Neural progenitor cell (in vitro differentiated cells): ENCODE results near the gene MEIOSIN. TPM values are rescaled to one million over a fixed set of nuclear protein-coding genes. Genes with fewer than 3 reads are reported as not detected.
A peak's percentile ranks its signal among the peaks of the same experiment; 100 is the strongest.

Experiments used
- DNase-seq: peaks from one replicate; pipeline ENCODE4 v3.0.0-alpha.2; 2016; ENCODE audit warnings: low spot score
- H2AFZ ChIP-seq: fragments of 200-600 bp; sonication (generic); replicated peaks from 2 replicates; pipeline ENCODE4 v1.6.1; 2016; ENCODE audit warnings: antibody characterized with exemption
- H3F3A ChIP-seq: fragments of 200-600 bp; sonication (generic); 2 replicates; pipeline ENCODE4 v1.6.1; 2016; ENCODE audit warnings: antibody characterized with exemption, low read depth
- H3K27ac ChIP-seq: fragments of 200-600 bp; sonication (generic); 2 replicates; pipeline ENCODE4 v1.5.1; 2016; ENCODE audit warnings: mild to moderate bottlenecking
- H3K27me3 ChIP-seq: fragments of 200-600 bp; sonication (generic); 2 replicates; pipeline ENCODE4 v1.6.1; 2016; ENCODE audit warnings: mild to moderate bottlenecking, moderate library complexity
- H3K36me3 ChIP-seq: fragments of 200-600 bp; sonication (generic); 2 replicates; pipeline ENCODE4 v1.5.1; 2016
- H3K4me1 ChIP-seq: fragments of 200-600 bp; sonication (generic); 2 replicates; pipeline ENCODE4 v1.6.1; 2016; ENCODE audit warnings: mixed run types
- H3K4me2 ChIP-seq: fragments of 200-600 bp; sonication (generic); 2 replicates; pipeline ENCODE4 v1.6.1; 2016
- H3K4me3 ChIP-seq: fragments of 200-600 bp; sonication (generic); 2 replicates; pipeline ENCODE4 v1.5.1; 2016
- H3K79me2 ChIP-seq: fragments of 200-600 bp; sonication (generic); 2 replicates; pipeline ENCODE4 v1.6.1; 2016; ENCODE audit warnings: low read depth
- H3K9ac ChIP-seq: fragments of 200-600 bp; sonication (generic); 2 replicates; pipeline ENCODE4 v1.6.1; 2016
- H3K9me3 ChIP-seq: fragments of 200-600 bp; sonication (generic); 2 replicates; pipeline ENCODE4 v1.5.1; 2016; ENCODE audit warnings: low read depth
- H4K20me1 ChIP-seq: fragments of 200-600 bp; sonication (generic); 2 replicates; pipeline ENCODE4 v1.6.1; 2016; ENCODE audit warnings: low read depth
- H3K27ac Mint-ChIP-seq: 3 replicates; pipeline ENCODE4 v1.8.0; 2021; ENCODE audit warnings: mixed read lengths
- H3K27me3 Mint-ChIP-seq: 2 replicates; pipeline ENCODE4 v1.8.0; 2022; ENCODE audit warnings: low read depth, mild to moderate bottlenecking, inconsistent platforms, moderate library complexity, mixed read lengths; ENCODE audit not compliant: insufficient read depth
- H3K36me3 Mint-ChIP-seq: 3 replicates; pipeline ENCODE4 v1.8.0; 2021; ENCODE audit warnings: mixed read lengths
- H3K4me1 Mint-ChIP-seq: 3 replicates; pipeline ENCODE4 v1.8.0; 2021; ENCODE audit warnings: mixed read lengths
- H3K4me3 Mint-ChIP-seq: 3 replicates; pipeline ENCODE4 v1.8.0; 2021; ENCODE audit warnings: mild to moderate bottlenecking, moderate library complexity, mixed read lengths
- H3K9me3 Mint-ChIP-seq: 3 replicates; pipeline ENCODE4 v1.8.0; 2020; ENCODE audit warnings: mixed read lengths
- EZH2 ChIP-seq: fragments of 200-600 bp; sonication (generic); IDR thresholded peaks from 2 replicates; pipeline ENCODE4 v1.6.1; 2017; ENCODE audit warnings: antibody characterized with exemption, mild to moderate bottlenecking, moderate library complexity
- EZH2phosphoT487 ChIP-seq: fragments of 200-600 bp; sonication (generic); IDR thresholded peaks from 2 replicates; pipeline ENCODE4 v1.6.1; 2017; ENCODE audit warnings: antibody characterized with exemption
- total RNA-seq: library from RNA; depleted of rRNA; stranded (reverse); fragments of >200 nt; gene quantifications from 2 replicates; pipeline ENCODE4 v1.2.3, GENCODE V29; 2015; ENCODE audit warnings: low replicate concordance
- TF ChIP-seq, protein P1 (sequence below): fragments of 200-600 bp; sonication (generic); IDR thresholded peaks from 2 replicates; pipeline ENCODE4 v1.5.1; 2017; ENCODE audit warnings: antibody characterized with exemption, mild to moderate bottlenecking

MEIOSIN gene
- total RNA-seq, 1 donor from 2014 or later = not detected

DNA sequence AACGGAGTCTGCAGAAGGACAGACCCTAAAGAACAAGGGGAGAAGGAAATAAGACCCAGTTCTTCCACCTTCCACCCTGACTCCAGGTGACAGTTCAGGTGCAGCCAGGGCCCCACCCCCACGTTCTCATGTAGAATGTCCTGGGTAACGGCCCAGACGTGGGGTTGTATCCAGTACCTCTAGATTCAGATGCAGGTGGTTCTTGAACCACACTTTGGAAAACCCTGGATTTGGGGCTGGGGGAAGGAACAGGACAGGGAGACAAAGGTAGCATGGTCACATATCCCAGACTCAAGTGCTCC is 46.9 kb downstream of the MEIOSIN start:
- Histone ChIP-seq H3K27me3 (peaks cover 5% of the 10 kb centered on the region), H3K9ac (no peak overlapping the region), H3K79me2 (no peaks in the 10 kb centered on the region), H4K20me1 (peaks cover 81% of the 10 kb centered on the region), H2AFZ (no peak overlapping the region), H3F3A (peaks cover 23% of the 10 kb centered on the region), H3K4me2 (peak overlapping the region; percentile 84), H3K4me1 (peaks cover 24% of the 10 kb centered on the region), H3K4me3 (peak overlapping the region; percentile 47), H3K36me3 (no peaks in the 10 kb centered on the region), H3K27ac (no peak overlapping the region), H3K9me3 (no peaks in the 10 kb centered on the region)
- no peak overlapping the region for H3K4me3 Mint-ChIP-seq
- peaks cover 15% of the 10 kb centered on the region for H3K27me3 Mint-ChIP-seq
- H3K4me1 Mint-ChIP-seq = peaks cover 29% of the 10 kb centered on the region
- peaks cover 16% of the 10 kb centered on the region for H3K36me3 Mint-ChIP-seq
- TF ChIP-seq EZH2 (no peak), EZH2phosphoT487 (no peak)
- TF ChIP-seq, protein P1, sequence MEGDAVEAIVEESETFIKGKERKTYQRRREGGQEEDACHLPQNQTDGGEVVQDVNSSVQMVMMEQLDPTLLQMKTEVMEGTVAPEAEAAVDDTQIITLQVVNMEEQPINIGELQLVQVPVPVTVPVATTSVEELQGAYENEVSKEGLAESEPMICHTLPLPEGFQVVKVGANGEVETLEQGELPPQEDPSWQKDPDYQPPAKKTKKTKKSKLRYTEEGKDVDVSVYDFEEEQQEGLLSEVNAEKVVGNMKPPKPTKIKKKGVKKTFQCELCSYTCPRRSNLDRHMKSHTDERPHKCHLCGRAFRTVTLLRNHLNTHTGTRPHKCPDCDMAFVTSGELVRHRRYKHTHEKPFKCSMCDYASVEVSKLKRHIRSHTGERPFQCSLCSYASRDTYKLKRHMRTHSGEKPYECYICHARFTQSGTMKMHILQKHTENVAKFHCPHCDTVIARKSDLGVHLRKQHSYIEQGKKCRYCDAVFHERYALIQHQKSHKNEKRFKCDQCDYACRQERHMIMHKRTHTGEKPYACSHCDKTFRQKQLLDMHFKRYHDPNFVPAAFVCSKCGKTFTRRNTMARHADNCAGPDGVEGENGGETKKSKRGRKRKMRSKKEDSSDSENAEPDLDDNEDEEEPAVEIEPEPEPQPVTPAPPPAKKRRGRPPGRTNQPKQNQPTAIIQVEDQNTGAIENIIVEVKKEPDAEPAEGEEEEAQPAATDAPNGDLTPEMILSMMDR = no peak
- no peaks in the 10 kb centered on the region for H3K9me3 Mint-ChIP-seq
- no peak overlapping the region for H3K27ac Mint-ChIP-seq
- DNase-seq = no peak

DNA sequence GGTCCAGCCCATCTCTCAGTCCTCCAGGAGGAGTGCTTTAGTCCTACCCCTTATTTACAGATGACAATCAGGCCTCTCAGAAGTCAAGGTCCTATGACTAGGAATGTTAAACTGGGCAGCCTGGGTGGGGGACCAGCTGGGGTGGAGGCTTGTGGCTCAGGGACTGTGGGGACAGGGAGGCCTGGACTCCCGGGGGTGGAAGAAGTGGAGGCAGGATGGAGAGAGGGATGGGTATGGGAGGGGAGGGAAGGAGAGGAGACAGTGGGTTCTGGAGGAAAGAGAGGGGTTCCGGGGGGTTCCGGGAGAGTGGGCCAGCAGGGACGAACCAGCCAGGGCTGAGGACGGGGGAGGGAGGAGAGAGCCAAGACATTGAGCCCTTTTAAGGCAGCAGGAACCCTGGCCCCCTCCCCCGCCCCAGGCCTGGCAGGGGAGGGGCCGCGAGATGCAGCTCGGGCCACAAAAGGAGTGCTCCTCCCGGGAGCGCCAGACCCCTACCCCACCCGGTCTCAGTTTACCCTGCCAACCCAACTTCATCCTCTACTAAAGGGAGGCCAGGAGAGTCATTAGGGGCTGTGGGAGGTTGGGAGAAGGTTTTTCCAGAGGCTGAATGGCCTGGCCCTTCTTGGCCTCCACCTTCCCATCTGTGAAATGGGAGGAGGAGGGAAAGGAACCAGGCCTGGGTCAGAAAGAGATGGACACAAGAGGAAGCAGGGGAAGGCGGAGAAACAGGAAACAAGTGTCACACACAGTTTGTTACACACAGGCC is 47.4 kb downstream of the MEIOSIN start:
- Histone ChIP-seq H3K9ac (no peak overlapping the region), H3K27me3 (peaks cover 5% of the 10 kb centered on the region), H3K27ac (no peak overlapping the region), H3K36me3 (no peaks in the 10 kb centered on the region), H3K4me3 (no peak overlapping the region), H3F3A (peaks cover 23% of the 10 kb centered on the region), H3K4me2 (no peak overlapping the region), H3K79me2 (no peaks in the 10 kb centered on the region), H2AFZ (no peak overlapping the region), H3K4me1 (peaks cover 24% of the 10 kb centered on the region), H4K20me1 (peaks cover 86% of the 10 kb centered on the region), H3K9me3 (no peaks in the 10 kb centered on the region)
- Mint-ChIP-seq H3K27ac (peak overlapping the region; percentile 51), H3K36me3 (peaks cover 16% of the 10 kb centered on the region), H3K9me3 (no peaks in the 10 kb centered on the region), H3K4me1 (peaks cover 29% of the 10 kb centered on the region), H3K27me3 (peaks cover 15% of the 10 kb centered on the region), H3K4me3 (peak overlapping the region; percentile 37)
- TF ChIP-seq EZH2 = no peak
- no peak for DNase-seq

DNA sequence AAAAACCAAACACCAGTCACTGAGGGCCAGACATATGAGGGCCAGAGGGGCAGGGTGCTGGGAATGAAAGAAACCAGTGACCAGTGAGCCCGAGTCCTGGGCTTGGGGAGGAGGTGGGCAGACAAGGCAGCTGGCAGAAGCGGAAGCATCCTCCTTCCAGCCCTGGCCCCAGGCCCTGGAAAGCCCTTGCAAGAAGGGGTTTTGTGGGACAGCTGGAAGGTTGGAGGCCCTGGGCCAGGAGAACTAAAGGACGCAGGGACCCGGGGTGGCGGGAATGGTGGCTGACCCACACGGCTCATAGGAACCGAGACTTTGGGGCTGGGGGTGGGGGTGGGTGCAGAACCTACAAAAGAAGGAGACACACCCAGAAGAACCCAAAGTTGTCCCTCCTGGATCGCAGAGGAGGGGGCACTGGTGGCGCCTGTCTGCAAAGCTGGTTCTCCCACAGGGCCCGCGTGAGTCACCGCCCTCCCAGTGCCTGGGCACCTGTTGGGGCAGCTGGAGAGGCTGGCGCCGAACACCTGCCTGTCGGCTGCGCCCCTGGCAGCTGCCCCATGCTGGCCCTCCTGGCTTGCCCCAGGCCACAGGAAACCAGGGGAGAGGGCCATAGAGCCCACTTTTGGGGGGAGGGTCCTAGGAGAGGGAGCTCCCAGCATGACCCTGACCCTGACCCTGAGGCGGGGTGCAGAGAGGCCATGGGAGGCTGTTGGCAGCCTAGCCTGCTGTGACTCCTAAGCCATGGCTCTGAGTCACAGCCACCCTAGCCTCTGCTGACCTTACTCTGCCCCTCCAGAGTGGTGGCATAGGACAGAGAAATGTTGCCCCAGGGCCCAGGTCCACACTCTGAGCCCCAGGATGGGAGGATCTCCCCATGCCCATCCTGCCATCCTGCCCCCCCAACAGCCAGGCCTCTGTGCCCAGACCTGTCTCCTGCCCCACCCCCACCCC is 48.2 kb downstream of the MEIOSIN start:
- Histone ChIP-seq H3K4me3 (no peak overlapping the region), H3K9ac (no peak overlapping the region), H4K20me1 (peaks cover 91% of the 10 kb centered on the region), H3K36me3 (no peaks in the 10 kb centered on the region), H3K9me3 (no peaks in the 10 kb centered on the region), H3K4me2 (peak overlapping the region; percentile 18), H3K4me1 (peaks cover 24% of the 10 kb centered on the region), H3K27ac (no peak overlapping the region), H3K27me3 (peaks cover 5% of the 10 kb centered on the region), H2AFZ (no peak overlapping the region), H3K79me2 (no peaks in the 10 kb centered on the region), H3F3A (peaks cover 21% of the 10 kb centered on the region)
- no peaks in the 10 kb centered on the region for H3K9me3 Mint-ChIP-seq
- no peak for DNase-seq
- H3K27me3 Mint-ChIP-seq = peaks cover 14% of the 10 kb centered on the region
- H3K4me1 Mint-ChIP-seq = peaks cover 29% of the 10 kb centered on the region
- TF ChIP-seq EZH2phosphoT487 (no peak), EZH2 (no peak)
- TF ChIP-seq, protein P1 = no peak
- peaks cover 16% of the 10 kb centered on the region for H3K36me3 Mint-ChIP-seq
- peak overlapping the region; percentile 51 for H3K27ac Mint-ChIP-seq
- peak overlapping the region; percentile 37 for H3K4me3 Mint-ChIP-seq
